Mesodermal cell (in vitro differentiated cells): ENCODE data around the gene DDX51.
"Not testable (repeated sequence)": the region's sequence is repeated elsewhere in the genome, so short reads cannot be mapped to it uniquely, and the experiment has no call there.

Experiments
- H3K27ac ChIP-seq: 2 replicates; pipeline ENCODE4 v1.7.0; 2013; ENCODE audit warnings: mild to moderate bottlenecking, low read depth, low read length, moderate library complexity; ENCODE audit not compliant: severe bottlenecking
- H3K36me3 ChIP-seq: 2 replicates; pipeline ENCODE4 v1.7.1; 2013; ENCODE audit warnings: mild to moderate bottlenecking, low read length, moderate library complexity; ENCODE audit not compliant: control insufficient read depth, insufficient read depth
- H3K4me1 ChIP-seq: one replicate; pipeline ENCODE4 v1.7.1; 2013; ENCODE audit warnings: mild to moderate bottlenecking, low read length; ENCODE audit not compliant: insufficient read depth, control insufficient read depth, poor library complexity, severe bottlenecking
- H3K4me3 ChIP-seq: 2 replicates; pipeline ENCODE4 v1.7.0; 2013; ENCODE audit warnings: low read length, control low read depth, mild to moderate bottlenecking; ENCODE audit not compliant: insufficient read depth, poor library complexity, severe bottlenecking; ENCODE audit errors: extremely low read depth
- H3K9me3 ChIP-seq: 2 replicates; pipeline ENCODE4 v1.7.1; 2013; ENCODE audit warnings: mild to moderate bottlenecking, low read length, moderate library complexity; ENCODE audit not compliant: control insufficient read depth
- WGBS, 2 experiments: methylation state at CpG; one replicate each; pipeline ENCODE4 v1.1.5; 2013; ENCODE audit warnings: missing lambda C conversion rate in 2 of 2; ENCODE audit not compliant: insufficient coverage in 2 of 2; 5-methylcytosine and 5-hydroxymethylcytosine counted together

The DDX51 gene

DNA sequence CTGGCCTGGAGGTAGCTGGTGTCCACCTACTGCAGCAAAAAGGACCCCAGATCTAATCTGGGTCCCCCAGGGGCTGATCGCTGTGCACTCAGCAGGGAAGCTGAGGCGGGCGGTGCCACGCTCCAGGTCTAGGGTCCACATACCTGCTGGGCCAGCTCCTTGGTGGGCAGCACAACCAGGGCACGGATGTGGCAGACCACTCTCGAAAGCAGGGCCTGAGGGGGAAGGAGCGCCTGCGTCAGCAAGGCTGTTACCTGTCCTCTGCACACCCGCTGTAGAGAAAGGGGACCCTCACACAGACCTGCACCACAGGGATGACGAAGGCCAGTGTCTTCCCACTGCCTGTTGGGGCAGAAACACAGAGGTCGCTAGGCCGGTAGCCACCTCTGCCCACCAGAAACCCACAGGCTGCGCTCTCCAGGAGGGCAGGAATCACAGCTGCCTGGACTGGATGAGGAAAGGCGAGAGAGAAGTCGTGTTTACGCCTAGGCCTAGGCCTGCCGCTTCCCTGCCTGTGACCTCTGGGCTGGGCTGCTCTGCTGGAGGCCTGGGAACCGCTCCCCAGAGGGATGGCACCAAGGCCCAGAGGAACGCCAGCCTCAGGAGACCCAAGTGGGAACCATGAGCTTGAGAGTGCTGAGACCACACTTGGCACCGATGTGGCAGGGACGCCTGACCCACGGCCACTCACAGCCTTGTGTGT, 2.0 kb downstream of the DDX51 start:
- Histone ChIP-seq H3K4me3 (no peak overlapping the region), H3K9me3 (no peaks in the 10 kb centered on the region), H3K4me1 (peaks cover 9% of the 10 kb centered on the region), H3K27ac (no peak overlapping the region), H3K36me3 (peaks cover 49% of the 10 kb centered on the region)
- WGBS, 2 experiments = 94 to 96% methylated on average over 20 of the region's 22 CpGs

DNA sequence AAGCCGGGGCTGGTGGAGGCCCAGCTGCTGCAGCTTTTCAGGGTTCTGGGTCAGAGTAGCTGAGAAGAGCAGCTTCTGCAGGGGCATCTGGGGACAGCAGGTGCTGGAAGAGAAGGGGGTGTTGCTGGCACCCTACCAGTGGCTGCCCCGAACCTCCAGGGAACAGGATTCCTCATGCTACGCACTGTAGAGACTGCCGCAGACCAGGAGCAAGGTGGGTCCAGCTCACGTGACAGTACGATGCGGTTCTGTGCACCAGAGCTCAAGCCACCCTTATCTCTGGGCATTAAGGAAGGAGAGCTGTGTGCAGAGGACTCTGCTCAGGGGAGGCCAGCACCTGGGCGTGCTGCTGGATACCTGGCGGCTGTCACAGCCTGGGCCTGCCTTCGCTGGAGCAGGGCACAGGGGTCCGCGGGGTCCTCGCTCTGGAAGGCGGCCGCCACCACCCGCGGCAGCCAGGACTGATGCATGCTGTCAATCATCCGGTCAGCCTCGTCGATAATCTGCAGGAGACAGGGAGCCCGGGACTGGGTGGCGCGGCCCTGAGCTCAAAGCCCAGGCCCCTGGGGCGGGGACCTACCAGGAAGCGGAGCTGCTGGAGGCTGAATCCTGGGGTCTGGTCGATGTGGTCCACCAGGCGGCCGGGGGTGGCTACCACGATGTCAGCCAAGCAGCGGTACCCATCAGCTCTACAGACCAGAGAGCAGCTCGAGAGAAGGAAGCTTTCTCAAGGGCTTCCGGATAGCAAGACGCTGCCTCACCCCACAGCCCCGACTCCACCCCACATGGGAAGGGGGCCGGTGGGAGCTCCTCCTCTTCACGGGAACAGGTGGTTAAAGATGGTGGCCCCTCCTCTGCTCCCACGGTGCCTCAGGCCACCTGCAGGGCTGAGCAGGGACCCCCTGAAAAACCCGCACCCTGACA, 2.9 kb downstream of the DDX51 start:
- H3K27ac ChIP-seq = no peak overlapping the region
- H3K36me3 ChIP-seq = peaks cover 46% of the 10 kb centered on the region
- no peaks in the 10 kb centered on the region for H3K9me3 ChIP-seq
- H3K4me3 ChIP-seq = no peak overlapping the region
- 93 to 96% methylated on average over 34 to 38 of the region's 38 CpGs for WGBS, 2 experiments
- peaks cover 9% of the 10 kb centered on the region for H3K4me1 ChIP-seq

DNA sequence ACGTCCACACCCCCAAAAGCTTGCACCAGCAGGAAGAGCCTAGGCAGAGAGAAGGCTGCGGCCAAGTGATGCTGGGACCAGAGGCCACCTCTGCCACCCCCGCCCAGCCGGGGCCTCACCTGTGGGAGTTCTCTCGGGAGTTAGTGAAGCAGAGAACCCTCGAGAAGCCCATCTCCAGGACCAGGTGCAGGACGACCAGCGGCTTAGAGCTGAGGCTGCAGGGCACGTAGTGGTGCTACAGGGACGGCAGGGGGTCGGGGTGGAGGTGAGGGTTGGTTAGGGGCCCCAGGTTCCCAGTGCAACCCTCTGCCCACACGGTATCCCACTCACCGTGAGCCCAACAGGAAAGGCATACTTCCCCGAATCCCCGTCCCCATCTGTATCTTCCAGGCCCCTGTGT, 3.6 kb downstream of the DDX51 start:
- Histone ChIP-seq H3K4me1 (peaks cover 9% of the 10 kb centered on the region), H3K36me3 (peaks cover 43% of the 10 kb centered on the region)
- 93% methylated on average over 14 to 15 of the region's 15 CpGs for WGBS, 2 experiments

DNA sequence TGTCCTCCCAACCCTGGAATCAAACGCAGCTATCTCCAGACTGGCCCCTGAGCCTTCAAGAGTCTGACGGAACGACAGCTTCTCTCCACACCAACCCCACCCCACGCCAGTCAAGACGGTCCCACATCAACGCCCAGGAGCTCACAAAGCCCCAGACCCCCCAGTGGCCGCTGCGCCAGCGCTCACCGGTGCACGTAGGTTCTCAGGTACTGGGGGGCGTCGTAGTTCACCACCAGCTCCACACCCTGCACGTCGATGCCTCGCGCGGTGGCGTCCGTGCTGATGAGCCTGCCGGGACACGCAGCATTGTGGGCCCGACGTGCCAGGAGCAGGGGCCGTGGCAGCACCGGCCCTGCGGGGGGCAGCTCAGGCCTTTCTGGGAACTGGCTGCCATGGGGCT, 4.2 kb downstream of the DDX51 start:
- peaks cover 5% of the 10 kb centered on the region for H3K4me1 ChIP-seq
- 95 to 96% methylated on average over 27 of the region's 27 CpGs for WGBS, 2 experiments
- H3K9me3 ChIP-seq = no peaks in the 10 kb centered on the region
- H3K36me3 ChIP-seq = peaks cover 43% of the 10 kb centered on the region
- H3K27ac ChIP-seq = no peak overlapping the region
- no peak overlapping the region for H3K4me3 ChIP-seq

More for the DNA sequence above, 3.6 kb downstream of the DDX51 start:
- Histone ChIP-seq H3K27ac (no peak overlapping the region), H3K4me3 (no peak overlapping the region), H3K9me3 (no peaks in the 10 kb centered on the region)

DNA sequence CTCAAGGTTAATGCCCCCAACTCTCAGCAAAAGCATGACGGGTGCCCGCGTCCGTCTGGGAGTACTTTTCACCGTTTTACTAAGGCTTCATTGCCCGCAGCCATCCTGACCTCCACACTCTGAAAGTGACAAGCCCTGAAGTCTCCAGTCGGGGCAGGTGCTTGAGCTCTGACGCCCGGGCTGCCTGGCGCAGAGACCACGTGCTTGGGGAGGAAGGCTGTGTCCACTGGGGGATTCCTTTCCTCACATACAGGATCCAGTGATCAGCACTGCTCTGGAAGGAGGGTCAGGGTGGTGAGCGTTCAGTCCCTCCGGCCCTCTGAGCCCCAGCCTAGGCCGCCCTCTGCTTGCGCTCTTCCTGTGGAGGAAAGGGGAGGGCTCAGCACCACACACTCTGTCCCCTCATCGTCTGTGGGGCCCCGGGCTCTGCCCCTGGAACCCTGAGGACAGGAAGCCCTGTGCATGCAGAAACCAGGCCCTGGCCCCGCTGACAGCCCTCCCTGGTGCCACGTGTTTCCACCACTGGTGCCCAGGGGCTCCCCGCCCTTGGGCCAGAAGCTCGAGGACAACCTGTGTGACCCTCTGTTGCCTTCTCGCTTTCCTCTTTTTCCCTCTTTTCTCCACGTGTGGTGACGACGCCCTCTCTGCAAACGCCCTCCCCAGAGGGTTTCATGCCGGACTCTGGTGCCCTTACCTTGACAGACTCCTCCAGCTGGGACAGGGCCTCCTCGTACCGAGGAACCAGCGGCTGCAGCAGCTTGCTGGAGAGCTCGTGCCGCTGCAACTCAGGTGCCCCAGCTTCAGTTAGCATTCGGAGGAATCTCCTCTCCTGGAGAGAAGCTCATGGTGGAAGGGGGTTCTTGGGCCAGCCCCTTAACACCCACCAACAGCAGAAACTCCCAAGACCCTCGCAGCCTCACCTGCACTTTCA, 4.9 kb downstream of the DDX51 start:
- Histone ChIP-seq H3K36me3 (peaks cover 43% of the 10 kb centered on the region), H3K4me3 (no peak overlapping the region), H3K9me3 (no peaks in the 10 kb centered on the region), H3K4me1 (peaks cover 5% of the 10 kb centered on the region), H3K27ac (no peak overlapping the region)
- 93% methylated on average over 26 to 33 of the region's 34 CpGs for WGBS, 2 experiments

DNA sequence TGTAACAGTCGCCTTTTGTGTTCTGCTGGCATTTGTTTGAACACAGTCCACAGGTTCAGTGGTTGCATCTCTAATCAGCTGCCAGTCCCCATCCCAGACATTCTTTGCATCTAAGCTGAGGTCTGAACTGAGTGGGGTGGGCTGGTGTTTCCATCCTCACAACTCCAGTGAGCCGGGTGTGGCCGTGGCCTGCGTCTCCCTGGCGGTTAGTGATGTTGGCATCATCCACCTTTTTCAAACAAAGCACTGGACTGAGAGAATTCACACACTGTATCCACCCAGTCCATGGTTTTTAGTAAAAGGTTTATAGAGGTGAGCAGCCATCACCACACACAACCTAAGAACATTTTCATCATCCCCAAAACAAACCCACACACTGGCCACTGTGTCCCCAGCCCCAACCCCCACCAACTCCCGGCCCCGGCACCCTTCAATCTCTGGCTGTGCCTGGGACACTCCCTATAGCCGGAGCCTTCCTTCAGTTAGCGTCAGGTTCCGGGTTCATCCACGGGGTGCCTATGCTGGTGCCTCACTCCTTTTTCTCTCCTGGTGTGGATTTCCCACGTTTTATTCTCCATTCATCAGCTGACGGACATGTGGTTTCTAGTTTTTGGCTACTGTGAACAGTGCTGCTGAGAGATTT, 6.5 kb downstream of the DDX51 start:
- Histone ChIP-seq H3K9me3 (no peaks in the 10 kb centered on the region), H3K4me3 (no peak overlapping the region), H3K4me1 (no peaks in the 10 kb centered on the region), H3K36me3 (peaks cover 42% of the 10 kb centered on the region), H3K27ac (no peak overlapping the region)
- 84 to 94% methylated on average over 6 to 9 of the region's 13 CpGs for WGBS, 2 experiments

DNA sequence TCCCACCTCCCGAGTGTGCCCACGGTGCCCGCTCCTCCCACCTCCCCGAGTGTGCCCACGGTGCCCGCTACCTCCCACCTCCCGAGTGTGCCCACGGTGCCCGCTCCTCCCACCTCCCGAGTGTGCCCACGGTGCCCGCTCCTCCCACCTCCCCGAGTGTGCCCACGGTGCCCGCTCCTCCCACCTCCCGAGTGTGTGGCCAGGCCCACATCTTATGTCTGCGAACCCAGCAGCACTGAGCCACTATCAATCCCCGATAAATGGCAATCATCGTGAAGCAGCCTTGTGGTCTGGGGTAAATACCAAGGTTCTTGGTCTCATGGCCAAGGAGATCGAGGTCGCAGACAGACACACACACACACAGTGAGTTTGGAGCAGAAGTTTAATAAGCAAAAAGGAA, 7.9 kb downstream of the DDX51 start:
- WGBS, 2 experiments = 76 to 90% methylated on average over 7 to 8 of the region's 21 CpGs
- peaks cover 28% of the 10 kb centered on the region for H3K36me3 ChIP-seq
- not testable (repeated sequence) for H3K4me3 ChIP-seq, H3K4me1 ChIP-seq, H3K9me3 ChIP-seq, H3K27ac ChIP-seq

DNA sequence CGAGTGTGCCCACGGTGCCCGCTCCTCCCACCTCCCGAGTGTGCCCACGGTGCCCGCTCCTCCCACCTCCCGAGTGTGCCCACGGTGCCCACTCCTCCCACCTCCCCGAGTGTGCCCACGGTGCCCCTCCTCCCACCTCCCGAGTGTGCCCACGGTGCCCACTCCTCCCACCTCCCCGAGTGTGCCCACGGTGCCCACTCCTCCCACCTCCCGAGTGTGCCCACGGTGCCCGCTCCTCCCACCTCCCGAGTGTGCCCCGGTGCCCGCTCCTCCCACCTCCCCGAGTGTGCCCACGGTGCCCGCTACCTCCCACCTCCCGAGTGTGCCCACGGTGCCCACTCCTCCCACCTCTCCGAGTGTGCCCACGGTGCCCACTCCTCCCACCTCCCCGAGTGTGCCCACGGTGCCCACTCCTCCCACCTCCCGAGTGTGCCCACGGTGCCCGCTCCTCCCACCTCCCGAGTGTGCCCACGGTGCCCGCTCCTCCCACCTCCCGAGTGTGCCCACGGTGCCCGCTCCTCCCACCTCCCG, 9.4 kb downstream of the DDX51 start:
- H3K27ac ChIP-seq, H3K4me3 ChIP-seq, H3K9me3 ChIP-seq, H3K4me1 ChIP-seq: not testable (repeated sequence)
- H3K36me3 ChIP-seq = peaks cover 23% of the 10 kb centered on the region
- WGBS, 2 experiments = 80 to 89% methylated on average over 1 to 3 of the region's 39 CpGs

DNA sequence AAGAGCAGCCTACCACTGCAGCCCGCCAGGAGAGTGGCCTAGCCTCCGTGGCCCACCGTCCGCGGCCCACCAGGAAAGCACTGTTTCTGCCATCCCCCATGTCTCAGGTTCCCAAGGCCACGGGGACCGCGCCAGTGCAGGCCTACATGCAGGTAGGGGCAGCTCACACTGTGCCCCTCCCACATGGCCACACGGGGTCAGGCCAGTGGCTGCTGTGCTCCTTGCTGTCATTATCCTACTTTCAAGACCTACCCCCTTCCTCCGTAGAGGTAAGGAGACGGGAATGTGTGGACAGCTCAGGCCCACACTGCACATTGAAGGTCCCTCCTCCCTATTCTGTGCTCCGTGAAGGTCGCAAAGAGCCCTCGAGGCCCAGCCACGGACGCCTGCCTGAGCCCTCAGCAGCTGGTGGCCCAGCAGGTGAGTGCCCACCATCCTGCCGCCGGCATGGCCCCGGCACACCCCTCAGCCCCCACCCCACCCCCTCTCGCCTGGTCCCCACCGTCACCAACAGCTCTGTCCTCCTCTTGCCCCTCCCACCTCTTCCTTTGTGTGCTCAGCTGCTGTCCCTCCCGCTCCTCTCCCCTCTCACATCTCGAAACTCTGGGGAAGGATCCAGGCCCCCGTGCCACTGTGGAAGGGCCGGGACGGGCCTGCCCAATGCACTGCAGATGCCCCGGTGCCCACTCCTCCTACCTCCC, 10.0 kb downstream of the DDX51 start:
- WGBS, 2 experiments = 62 to 70% methylated on average over 17 to 18 of the region's 27 CpGs
- H3K36me3 ChIP-seq = peaks cover 21% of the 10 kb centered on the region
- H3K9me3 ChIP-seq = no peaks in the 10 kb centered on the region
- H3K4me1 ChIP-seq = no peaks in the 10 kb centered on the region
- H3K4me3 ChIP-seq = no peak overlapping the region
- H3K27ac ChIP-seq = no peak overlapping the region
